HG02623 (cell line): ENCODE data around the gene RPL41.
A peak's percentile ranks its signal among the peaks of the same experiment; 100 is the strongest.
"Not testable (repeated sequence)": the region's sequence is repeated elsewhere in the genome, so short reads cannot be mapped to it uniquely, and the experiment has no call there.

ENCODE experiments used
- ATAC-seq: cut with Tn5 transposase; IDR thresholded peaks from one replicate; pipeline ENCODE4 v1.9.1; 2021; ENCODE audit warnings: moderate library complexity; ENCODE audit not compliant: unreplicated experiment

RPL41 gene

DNA sequence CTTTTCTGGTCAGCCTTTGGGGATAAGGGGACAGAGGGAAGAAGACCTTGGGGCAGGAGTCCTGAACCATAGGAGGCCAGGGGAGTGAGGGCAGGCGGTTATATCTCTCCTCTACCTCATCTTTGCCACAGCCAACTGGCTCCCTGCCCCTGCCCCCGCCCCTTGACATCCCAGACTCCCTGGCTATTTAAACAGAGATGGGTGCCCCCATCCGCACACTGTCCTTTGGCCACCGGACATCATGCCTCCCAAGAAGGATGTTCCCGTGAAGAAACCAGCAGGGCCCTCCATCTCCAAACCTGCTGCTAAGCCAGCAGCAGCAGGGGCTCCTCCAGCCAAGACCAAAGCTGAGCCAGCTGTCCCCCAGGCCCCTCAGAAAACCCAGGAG is 37.2 kb downstream of the RPL41 start:
- ATAC-seq = no peak

DNA sequence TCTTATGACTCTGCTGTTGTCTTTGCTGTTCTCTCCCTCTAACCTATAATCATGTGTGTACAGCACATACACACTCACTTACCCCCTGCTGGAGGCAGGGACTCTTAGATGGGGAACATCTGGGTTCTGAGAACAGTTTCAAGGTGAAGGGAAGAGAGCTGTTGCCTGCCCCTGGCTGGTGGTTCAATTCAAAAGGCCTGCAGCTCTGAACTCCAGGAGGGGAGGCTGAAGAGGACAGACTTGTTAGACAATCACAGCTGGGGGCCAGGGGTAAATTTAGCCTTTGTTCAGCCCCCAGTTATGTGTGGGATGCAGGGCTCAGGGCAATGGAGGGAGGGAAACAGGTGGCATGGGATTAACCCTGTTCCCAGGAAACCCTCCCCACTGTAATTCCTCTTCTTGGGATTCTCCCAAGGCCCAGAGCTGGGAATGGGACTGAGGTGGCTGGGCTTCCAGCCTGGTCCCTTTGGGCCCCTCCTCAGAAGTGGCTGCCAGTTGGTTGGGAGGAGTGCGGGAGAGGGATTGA is 37.9 kb downstream of the RPL41 start:
- no peak for ATAC-seq

DNA sequence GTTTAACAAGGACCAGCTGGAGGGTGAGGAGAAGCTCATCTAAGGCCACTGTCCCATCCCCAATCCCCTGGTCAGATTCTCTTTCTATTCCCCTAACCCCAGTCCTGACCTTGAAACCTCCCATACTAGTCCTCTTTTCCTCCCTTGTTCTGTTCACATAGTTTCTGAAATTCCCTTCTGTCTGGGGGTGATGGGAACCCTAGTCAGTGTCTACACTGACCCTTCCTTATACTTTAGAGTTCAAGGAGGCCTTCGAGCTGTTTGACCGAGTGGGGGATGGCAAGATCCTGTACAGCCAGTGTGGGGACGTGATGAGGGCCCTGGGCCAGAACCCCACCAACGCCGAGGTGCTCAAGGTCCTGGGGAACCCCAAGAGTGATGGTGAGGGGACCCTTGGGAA is 38.4 kb downstream of the RPL41 start:
- no peak for ATAC-seq

GRCh38 chr12:56155256-56155845 is 38.9 kb downstream of the RPL41 start:
- ATAC-seq = no peak

DNA sequence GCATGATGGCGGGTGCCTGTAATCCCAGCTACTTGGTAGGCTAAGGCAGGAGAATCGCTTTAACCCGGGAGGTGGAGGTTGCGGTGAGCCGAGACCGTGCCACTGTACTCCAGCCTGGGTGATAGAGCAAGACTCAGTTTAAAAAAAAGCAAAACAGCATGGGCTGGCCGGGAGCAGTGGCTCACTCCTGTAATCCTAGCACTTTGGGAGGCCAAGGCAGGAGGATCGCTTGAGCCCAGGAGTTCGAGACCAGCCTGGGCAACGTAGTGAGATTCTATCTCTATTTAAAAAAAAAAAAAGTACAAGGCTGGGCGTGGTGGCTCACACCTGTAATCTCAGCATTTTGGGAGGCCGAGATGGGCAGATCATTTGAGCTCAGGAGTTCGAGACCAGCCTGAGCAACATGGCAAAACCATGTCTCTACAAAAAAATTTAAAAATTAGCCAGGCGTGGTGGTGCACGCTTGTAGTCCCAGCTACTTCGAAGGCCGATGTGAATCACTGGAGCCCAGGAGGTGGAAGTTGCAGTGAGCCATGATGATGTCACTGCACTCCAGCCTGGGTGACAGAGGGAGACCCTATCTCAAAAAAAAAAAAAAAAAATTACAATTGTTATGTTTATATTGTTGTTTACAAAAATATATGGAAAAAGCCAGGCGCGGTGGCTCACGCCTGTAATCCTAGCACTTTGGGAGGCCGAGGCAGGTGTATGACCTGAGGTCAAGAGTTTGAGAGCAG is 40.2 kb downstream of the RPL41 start:
- ATAC-seq = not testable (repeated sequence)

DNA sequence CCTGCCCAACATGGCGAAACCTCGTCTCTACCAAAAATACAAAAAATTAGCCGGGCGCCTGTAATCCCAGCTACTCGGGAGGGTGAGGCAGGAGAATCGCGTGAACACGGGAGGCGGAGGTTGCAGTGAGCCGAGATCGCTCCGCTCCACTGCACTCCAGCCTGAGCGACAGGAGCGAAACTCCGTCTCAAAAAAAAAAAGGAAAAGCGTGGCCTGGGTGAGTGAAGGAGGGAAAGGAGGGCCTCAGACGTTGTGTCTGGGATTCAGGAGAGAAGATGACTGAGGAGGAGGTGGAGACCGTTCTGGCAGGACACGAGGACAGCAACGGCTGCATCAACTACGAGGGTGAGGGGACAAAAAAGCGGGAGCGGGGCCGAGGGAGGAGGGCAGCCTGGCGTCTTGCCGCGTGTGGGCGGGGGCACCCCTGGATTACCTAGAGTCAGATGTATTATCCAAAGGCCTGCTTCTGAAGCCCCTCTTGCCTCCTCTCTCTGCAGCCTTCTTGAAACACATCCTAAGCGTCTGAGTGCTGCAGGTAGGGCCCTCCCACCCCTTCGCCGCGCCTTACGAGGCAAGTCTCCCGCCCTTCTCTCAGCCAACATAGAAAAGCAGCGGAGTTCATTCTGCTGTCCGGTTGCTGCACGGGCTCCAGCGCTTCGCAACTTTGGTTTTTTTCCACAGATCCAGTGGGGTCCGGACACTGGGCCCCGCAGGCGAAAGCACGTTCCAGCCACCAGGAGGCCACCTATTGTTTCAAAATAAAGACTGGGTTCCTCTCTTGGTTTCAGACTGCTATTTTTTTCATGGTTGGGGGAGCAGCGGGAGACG is 41.0 kb downstream of the RPL41 start:
- ATAC-seq = peak; percentile 30

DNA sequence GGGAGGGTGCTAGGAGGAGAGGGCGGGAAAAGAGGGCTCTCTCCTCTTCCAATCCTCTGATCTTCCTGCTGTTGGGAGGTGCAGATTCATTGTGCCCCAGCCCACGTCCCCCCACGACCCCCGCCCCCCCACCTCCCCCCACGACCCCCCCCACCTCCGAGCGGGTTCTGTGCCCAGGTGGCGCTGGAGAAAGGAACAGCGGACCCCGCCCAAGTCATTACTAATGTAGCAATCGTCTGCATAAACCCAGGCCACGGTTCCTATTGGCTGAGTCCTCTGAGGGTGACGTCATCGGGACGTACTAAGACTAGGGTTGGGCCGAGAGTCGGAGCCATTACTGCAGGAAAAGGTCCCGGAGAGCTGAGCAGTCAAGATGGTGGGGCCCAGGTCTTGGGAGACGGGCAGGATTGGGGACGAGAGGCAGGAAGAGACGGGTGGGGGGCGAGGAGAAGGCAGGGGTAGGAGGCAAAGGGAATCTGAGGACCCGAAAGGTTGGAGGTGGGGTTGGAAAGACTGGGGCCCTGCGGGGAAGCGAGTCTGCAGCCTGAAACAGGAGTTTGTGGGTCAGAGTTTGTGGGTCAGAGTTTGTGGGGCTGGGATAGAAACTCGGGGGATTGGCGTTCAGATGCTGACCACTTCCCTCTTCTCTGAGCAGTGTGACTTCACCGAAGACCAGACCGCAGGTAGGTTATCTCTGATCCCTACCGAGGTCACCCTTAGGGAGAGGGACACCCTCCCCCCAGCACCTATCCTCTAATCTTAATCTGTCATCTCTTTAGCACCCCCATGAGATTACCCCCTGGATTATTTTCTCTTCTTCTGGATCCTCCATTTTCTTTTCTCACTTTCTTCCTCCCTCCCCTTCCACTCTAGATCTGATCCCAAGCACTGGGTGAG is 41.8 kb downstream of the RPL41 start, which contains the start of gene MYL6:
Gene MYL6, plus strand, starts transcription at position 331 of the 897 bp plus-strand sequence. Its CDS starts 43 bp downstream, at position 374.
- ATAC-seq = peak; percentile 79

- no peak for ATAC-seq
These were observed 42.6 kb downstream of the RPL41 start for GRCh38 chr12:56158926-56159461.

DNA sequence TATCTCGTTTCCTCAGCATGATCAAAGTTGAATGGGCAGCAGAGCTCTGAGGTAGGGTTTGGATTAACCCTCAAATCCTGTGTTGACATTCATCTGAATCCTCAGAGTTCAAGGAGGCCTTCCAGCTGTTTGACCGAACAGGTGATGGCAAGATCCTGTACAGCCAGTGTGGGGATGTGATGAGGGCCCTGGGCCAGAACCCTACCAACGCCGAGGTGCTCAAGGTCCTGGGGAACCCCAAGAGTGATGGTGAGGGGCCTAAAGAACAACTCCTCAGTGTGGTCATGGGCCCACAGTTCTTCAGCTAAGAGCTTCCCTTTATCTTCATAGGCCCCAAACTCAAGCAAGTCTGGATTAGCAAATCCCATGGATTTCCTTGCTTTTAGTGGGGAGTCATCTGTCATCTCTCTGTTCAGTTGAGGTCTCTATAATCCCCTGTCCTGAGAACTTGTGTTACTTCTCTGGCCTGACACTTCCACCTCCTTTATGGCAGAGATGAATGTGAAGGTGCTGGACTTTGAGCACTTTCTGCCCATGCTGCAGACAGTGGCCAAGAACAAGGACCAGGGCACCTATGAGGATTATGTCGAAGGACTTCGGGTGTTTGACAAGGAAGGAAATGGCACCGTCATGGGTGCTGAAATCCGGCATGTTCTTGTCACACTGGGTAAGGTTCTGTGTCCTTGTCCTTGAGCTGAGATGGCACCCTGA is 43.2 kb downstream of the RPL41 start:
- no peak for ATAC-seq

DNA sequence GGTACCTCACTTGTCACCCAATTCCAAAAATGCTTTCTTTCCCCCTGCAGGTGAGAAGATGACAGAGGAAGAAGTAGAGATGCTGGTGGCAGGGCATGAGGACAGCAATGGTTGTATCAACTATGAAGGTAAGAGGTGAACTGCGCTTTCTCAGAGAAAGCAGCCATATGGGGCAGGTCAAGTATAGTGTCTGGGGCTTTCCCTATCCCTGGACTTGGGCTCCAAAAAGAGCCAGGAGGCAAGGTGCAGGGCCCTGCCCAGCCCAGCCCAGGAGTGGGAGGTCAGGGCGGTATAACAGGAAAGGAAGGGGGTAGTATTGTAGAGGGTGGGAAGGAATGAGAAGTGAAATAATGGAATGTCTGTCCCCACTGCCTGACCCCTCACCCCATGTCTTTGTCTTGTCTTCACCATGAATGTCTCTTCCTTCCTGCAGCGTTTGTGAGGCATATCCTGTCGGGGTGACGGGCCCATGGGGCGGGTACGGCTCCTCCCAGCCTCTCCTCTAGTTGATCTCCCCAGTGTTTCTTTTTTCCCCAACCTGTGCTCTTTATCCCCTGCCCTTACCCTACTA is 43.8 kb downstream of the RPL41 start:
- ATAC-seq = no peak

DNA sequence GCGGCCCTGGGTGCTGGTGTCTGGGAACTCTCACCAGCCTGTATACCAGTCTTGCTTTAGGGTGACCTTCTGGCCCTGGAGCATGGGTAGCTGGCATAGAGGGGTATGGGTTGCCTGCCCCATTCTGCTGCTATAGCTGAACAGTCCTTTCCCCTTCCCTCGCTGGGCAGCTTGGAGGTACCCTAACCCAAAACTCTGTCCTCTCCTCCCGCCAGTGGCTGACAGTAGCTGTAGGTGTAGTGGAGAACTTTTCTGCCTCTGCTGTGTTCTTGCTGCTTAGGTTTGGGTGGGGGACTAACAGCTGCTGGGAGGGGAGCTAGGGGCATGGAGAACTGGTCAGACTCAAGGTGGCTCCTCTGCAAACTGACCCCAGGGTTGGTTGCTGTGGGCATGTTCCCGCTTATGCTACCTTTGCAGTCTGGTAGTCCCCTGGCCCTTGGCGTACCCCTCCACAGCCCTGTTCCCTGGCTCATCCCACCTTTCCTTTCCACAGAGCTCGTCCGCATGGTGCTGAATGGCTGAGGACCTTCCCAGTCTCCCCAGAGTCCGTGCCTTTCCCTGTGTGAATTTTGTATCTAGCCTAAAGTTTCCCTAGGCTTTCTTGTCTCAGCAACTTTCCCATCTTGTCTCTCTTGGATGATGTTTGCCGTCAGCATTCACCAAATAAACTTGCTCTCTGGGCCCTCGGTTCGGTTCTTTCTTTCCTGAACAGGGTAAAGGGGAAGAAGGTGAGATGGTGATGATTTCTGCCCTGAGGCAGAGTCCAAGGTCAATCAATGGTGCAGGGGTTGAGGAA is 44.7 kb downstream of the RPL41 start:
- ATAC-seq = no peak

DNA sequence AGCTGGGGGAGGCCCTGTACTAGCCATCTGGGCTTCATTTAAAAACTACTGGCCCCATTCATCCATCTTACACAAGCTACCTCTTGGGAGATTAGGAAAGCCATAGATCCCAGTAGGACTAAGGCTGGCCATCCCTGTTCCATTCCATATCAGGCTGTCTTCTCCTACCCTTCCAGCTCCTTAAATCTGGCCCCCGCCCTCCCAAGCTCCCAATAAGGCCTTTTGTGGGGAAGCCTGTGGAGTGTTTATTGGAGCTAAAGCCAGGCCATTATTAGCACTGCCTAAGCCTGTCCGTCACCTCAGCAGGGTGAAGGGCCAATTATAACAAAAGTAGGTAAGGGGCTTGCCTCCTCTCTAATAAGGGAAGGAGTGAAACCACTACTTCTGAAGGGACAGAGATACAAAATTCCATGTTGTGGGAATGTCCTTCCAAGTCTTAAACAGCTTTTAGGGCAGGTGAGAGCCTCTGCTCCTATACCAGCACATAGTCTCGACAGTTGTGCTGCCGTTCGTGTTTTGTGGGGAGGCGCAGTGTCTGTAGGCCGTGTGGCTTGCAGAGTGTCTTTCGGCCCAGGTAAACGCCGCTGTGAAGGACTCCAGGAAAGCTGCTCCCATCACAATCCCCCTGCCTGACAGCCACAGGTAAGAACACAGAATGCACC is 45.4 kb downstream of the RPL41 start:
- no peak for ATAC-seq

DNA sequence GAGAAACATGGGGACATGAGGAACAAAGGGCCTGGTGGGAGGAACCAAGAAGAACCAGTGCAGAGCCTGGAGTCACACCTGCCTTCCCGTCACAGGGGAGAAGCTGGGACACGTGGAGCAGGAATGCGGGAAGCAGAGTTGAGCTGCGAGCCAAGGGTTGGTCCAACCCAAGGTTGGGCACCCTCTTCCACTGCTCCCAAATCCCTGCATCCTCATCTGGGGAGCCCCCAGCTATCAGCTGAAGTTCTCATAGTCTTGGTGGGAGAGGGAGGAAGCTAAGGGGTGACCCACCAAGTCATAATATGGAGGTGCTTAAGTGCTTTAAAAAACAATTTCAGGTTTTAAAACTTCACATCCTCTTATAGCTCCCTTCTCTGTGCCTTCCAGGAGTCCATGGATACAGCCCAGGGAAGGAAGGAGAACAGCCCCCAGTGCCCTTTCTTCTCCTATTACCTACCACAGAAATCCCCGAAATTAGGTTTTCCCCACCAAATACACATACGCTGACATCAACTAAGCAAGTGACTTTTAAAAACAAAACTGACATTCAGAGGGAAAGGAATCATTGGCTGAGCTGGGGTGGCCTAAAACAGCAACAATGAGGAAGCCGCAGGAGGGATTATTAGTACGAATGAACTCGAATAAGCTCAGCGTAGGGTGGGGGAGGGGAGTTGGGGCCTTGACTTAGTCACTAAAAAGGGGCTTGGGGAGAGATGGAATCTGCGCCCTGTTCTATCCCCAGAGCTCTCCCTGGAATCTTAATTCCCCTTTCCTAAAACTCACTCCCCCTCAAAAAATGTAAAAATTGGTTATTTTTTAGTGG is 46.2 kb downstream of the RPL41 start:
- no peak for ATAC-seq

DNA sequence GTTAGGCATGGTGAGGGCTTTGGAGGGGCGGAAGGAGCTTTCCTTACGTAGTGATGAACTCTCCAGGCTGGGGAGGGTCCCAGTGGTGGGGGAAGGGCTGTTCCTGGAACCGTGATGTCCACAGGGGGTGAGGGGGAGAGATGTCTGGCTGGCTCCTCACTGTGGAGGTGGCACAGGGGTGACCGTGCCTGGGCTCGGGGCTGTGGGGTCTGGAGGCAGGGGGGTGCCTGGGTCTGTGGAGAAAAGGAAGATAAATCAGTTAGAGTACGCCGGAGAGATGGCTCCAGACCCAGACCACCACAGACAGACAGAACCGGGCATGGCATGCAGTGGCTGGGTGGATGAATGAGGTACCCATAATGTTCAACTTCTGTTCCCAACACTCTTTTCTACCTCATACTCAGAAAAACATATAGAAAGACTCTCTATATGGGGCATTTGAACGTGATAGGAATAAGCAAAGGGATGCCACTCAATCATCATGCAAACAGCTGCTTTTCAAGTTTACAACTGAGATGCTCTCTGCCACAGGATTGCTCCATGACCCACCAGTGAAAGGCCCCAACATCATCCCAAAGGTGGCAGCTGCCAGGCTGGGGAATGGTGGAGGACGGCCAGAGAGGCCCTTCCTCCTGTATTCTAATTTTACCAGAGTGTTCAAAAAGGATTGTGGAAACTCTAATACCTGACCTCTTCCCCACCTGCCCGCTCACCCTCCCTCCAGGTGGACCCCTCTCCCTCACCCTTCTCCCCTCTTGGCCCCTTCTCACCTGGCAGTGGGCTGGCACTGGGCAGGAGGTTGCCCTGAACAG is 47.3 kb downstream of the RPL41 start:
- no peak for ATAC-seq

DNA sequence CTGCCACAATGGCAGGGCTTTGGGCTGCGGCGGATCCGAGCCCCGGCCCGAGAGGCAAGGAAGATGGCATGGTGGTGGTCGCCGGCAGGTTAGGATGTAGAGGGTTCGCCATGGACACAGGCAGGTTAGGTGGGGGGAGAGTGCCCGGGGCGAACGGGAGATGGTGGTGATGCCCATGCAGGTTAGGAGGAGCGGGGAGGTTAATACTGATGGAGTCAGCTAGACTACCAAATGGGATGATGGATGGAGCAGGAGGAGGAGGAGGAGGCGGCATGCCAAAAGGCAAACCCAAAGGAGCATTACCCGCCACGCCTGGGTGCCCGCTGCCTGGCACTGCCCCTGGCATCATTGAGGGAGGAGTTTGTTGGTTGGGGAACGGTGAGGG is 47.9 kb downstream of the RPL41 start:
- no peak for ATAC-seq

DNA sequence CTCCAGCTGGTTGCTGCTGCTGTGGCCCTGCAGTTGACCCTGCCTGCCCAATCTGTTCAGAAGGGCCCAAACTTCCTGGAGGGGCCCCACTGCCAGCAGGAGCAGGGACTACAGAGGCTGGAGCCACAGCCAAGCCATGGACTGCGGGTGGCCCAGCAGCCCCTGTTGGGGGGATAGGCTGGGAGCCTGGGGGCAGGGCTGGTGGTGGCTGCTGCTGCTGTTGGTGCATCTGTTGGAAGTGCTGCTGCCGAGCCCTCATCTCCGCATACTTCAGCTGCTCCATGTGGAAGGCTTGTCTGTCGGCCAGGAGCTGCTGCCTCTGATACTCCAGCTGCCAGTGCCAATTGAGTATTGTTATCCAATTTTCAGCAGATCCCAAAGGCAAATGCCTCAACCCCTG is 48.9 kb downstream of the RPL41 start:
- ATAC-seq = no peak
